ENCODE measurements around the gene SPG7. TPM values are rescaled to one million over a fixed set of nuclear protein-coding genes. Genes with fewer than 3 reads are reported as not detected.
A peak's percentile ranks its signal among the peaks of the same experiment; 100 is the strongest.

SPG7 gene
- total and polyA plus RNA-seq, 2 donors (not counting 1 experiment from before 2014, with no cell fraction given), result 35.1 to 107 TPM

- H3K36me3 ChIP-seq (ENCODE audit: control insufficient read depth, insufficient read depth, low read length), result no peaks in the 10 kb centered on the region
- H2AFZ ChIP-seq (ENCODE audit: low read length), result no peak overlapping the region
- no peaks in the 10 kb centered on the region for H3K9me3 ChIP-seq (ENCODE audit: control insufficient read depth, insufficient read depth, low read depth, low read length)
- TF ChIP-seq EZH2 (IDR thresholded peaks at IDR 0.05; ENCODE audit: low read length, missing control alignments) (no peak), CTCF (conservative IDR thresholded peaks at IDR 0.05 in 1 of 2, IDR thresholded peaks at IDR 0.05 in 1 of 2; ENCODE audit: low read depth in 1 of 2, low read length in 2 of 2) (no peak)
- peak overlapping the region; percentile 75 for H3K4me2 ChIP-seq (ENCODE audit: extremely low read depth, insufficient read depth, low read length)
- H3K27ac ChIP-seq (ENCODE audit: insufficient read depth, low read length), result peak overlapping the region; percentile 62
- H3K4me1 ChIP-seq (ENCODE audit: control insufficient read depth, extremely low read depth, insufficient read depth, low read length), result peaks cover 12% of the 10 kb centered on the region
- DNase-seq (ENCODE audit: low read depth in 2 of 2), result no peak
- H4K20me1 ChIP-seq (ENCODE audit: control insufficient read depth, extremely low read depth, insufficient read depth, low read length), result no peaks in the 10 kb centered on the region
- H3K9ac ChIP-seq (ENCODE audit: insufficient read depth, low read length), result no peak overlapping the region
- no peak overlapping the region for H3K4me3 ChIP-seq (replicated peaks in 1 of 4; ENCODE audit: control extremely low read depth in 1 of 4, insufficient read depth in 1 of 4, low read depth in 3 of 4, low read length in 4 of 4)
- no peaks in the 10 kb centered on the region for H3K79me2 ChIP-seq (ENCODE audit: control insufficient read depth, insufficient read depth, low read length)
- no peaks in the 10 kb centered on the region for H3K27me3 ChIP-seq (ENCODE audit: control insufficient read depth, insufficient read depth, low read length)
Measured at GRCh38 chr16:89602952-89603590, 94.9 kb downstream of the SPG7 start.

- no peak for TF ChIP-seq CTCF (conservative IDR thresholded peaks at IDR 0.05 in 1 of 2, IDR thresholded peaks at IDR 0.05 in 1 of 2; ENCODE audit: low read depth in 1 of 2, low read length in 2 of 2)
- no peak for TF ChIP-seq EZH2 (IDR thresholded peaks at IDR 0.05; ENCODE audit: low read length, missing control alignments)
- Histone ChIP-seq H3K9me3 (ENCODE audit: control insufficient read depth, insufficient read depth, low read depth, low read length) (no peaks in the 10 kb centered on the region), H4K20me1 (ENCODE audit: control insufficient read depth, extremely low read depth, insufficient read depth, low read length) (no peaks in the 10 kb centered on the region), H3K9ac (ENCODE audit: insufficient read depth, low read length) (no peak overlapping the region), H3K4me1 (ENCODE audit: control insufficient read depth, extremely low read depth, insufficient read depth, low read length) (peaks cover 12% of the 10 kb centered on the region), H3K4me3 (replicated peaks in 1 of 4; ENCODE audit: control extremely low read depth in 1 of 4, insufficient read depth in 1 of 4, low read depth in 3 of 4, low read length in 4 of 4) (no peak overlapping the region), H3K36me3 (ENCODE audit: control insufficient read depth, insufficient read depth, low read length) (no peaks in the 10 kb centered on the region), H2AFZ (ENCODE audit: low read length) (no peak overlapping the region), H3K79me2 (ENCODE audit: control insufficient read depth, insufficient read depth, low read length) (no peaks in the 10 kb centered on the region), H3K27me3 (ENCODE audit: control insufficient read depth, insufficient read depth, low read length) (no peaks in the 10 kb centered on the region), H3K27ac (ENCODE audit: insufficient read depth, low read length) (no peak overlapping the region), H3K4me2 (ENCODE audit: extremely low read depth, insufficient read depth, low read length) (no peak overlapping the region)
- no peak for DNase-seq (ENCODE audit: low read depth in 2 of 2)
Measured at GRCh38 chr16:89604764-89605163, 96.6 kb downstream of the SPG7 start.

DNA sequence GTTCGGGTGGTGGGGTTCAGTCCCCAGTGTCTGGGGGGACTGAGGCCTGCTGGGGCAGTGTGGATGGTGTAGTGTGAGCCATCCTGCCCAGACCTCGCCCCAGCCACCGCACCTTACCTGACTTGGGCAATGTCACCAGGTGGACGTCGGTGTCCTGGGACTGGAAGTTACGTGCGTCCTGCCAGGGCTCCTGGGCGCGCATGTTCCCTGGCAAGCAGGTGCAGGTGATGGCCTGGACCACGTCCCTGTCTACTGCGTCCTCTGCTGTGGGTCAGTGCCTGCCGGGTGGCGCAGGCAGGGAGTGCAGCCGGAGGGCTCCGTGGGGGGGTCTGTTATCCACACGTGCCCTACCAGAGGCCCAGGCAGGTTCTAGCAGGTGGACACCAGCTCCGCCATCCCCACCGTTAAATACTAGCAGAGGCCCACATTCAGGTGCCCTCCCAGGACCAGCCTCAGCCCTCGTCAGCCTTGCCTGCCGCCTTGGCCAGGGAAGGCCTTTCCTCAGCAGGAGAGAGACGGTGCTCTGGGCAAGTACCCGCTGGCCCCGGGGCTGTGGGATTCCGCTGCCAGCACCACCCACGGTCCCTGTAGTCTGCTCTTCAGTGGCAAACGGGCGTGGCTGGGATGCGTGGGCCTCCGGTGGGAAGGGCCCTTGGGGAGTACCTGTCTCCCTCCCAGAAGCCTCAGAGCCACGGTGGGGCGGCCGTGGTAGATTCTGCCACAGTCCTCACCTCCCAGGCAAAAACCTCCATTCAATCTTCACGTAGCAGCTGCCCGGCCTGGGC lies 97.2 kb downstream of the SPG7 start:
- no peak for TF ChIP-seq EZH2 (IDR thresholded peaks at IDR 0.05; ENCODE audit: low read length, missing control alignments)
- H3K36me3 ChIP-seq (ENCODE audit: control insufficient read depth, insufficient read depth, low read length), result no peaks in the 10 kb centered on the region
- no peak overlapping the region for H3K27ac ChIP-seq (ENCODE audit: insufficient read depth, low read length)
- H3K4me2 ChIP-seq (ENCODE audit: extremely low read depth, insufficient read depth, low read length), result no peak overlapping the region
- peaks cover 12% of the 10 kb centered on the region for H3K4me1 ChIP-seq (ENCODE audit: control insufficient read depth, extremely low read depth, insufficient read depth, low read length)
- no peaks in the 10 kb centered on the region for H3K79me2 ChIP-seq (ENCODE audit: control insufficient read depth, insufficient read depth, low read length)
- no peak overlapping the region for H2AFZ ChIP-seq (ENCODE audit: low read length)
- H3K27me3 ChIP-seq (ENCODE audit: control insufficient read depth, insufficient read depth, low read length), result no peaks in the 10 kb centered on the region
- no peaks in the 10 kb centered on the region for H3K9me3 ChIP-seq (ENCODE audit: control insufficient read depth, insufficient read depth, low read depth, low read length)
- no peak overlapping the region for H3K4me3 ChIP-seq (replicated peaks in 1 of 4; ENCODE audit: control extremely low read depth in 1 of 4, insufficient read depth in 1 of 4, low read depth in 3 of 4, low read length in 4 of 4)
- DNase-seq (ENCODE audit: low read depth in 2 of 2), result no peak
- H4K20me1 ChIP-seq (ENCODE audit: control insufficient read depth, extremely low read depth, insufficient read depth, low read length), result no peaks in the 10 kb centered on the region
- H3K9ac ChIP-seq (ENCODE audit: insufficient read depth, low read length), result no peak overlapping the region
